ENCODE results near the gene SNRPB2.

SNRPB2 gene

DNA sequence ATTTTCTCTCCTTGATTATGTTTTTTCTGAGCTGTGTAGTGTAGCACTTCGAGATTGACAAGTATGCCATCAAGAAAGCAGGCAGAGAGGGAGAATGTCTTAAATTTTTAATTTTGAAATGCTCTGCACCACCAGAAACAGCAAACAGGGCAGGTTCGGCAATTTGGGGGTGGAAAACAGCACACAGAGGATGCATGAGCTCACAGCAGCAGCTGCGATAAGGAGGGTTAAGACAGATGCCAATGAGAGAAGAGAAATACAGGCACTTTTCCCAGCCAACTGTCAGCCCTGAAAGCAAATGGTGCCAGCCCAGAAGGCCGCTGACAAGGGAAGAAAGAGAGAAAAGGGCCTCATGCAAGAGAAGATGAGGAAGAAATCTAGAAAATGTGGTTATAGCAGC lies 15.1 kb upstream of the SNRPB2 start:
- in situ Hi-C loops (cut with HindIII; ENCODE audit: low pct_ligation_motif_present, low pct_unique_long_range_greater_than_20kb, low sequenced_read_pairs) = no loop called here
- no peak for DNase-seq

GRCh38 chr20:16719421-16719820 lies 10.4 kb upstream of the SNRPB2 start:
- DNase-seq = no peak
- in situ Hi-C loops (cut with HindIII; ENCODE audit: low pct_ligation_motif_present, low pct_unique_long_range_greater_than_20kb, low sequenced_read_pairs) = no loop called here

DNA sequence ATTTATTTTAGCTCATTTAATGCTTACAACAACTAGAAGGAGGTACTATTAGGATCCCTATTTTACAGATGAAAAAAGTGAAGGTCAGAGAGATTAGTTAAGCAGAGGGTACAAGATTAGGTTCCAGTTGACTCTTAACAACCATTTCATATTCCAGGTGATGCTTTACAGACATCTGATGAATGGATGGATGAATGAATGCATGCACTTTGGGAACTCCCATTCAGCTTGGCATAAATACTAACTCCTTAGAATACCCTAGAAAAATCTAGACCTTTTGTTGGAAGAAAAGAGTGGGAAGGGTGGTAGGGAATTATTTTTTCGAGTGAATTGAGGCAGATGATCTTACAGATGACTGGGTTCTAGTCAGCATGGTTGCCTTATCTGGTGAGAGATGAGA lies 746 bp upstream of the SNRPB2 start:
- in situ Hi-C loops (cut with HindIII; ENCODE audit: low pct_ligation_motif_present, low pct_unique_long_range_greater_than_20kb, low sequenced_read_pairs) = no loop called here
- DNase-seq = no peak

DNA sequence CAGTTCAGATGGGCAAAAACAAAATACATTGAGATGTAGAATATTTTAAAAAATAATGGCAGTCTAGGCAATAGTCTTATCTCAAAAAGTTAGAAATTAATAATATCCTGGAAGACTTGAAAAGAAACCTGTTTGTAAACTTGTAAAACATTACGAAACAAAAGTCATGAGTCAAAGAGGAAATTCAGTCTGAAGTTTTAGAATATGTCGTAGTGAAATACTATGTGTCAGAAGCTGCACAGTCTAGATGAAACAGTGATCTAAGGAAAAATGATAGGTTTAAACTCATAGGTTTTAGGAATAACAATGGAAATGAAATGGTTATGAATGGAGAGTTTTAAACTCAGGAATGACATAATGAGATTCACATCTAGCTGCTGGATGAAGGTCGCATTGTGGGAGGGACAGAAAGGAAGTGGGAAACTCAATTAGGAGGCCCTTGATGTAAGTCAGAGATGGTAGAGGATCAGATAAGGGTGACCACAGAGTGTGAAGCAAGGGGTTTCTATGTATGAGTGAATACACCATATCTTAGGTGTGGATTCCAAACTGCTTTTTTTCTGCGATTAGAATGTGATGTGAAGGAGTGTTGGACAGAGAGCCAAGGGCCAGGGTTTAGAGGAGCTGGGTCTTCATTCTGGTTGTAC lies 2.8 kb downstream of the SNRPB2 start:
- no peak for DNase-seq

DNA sequence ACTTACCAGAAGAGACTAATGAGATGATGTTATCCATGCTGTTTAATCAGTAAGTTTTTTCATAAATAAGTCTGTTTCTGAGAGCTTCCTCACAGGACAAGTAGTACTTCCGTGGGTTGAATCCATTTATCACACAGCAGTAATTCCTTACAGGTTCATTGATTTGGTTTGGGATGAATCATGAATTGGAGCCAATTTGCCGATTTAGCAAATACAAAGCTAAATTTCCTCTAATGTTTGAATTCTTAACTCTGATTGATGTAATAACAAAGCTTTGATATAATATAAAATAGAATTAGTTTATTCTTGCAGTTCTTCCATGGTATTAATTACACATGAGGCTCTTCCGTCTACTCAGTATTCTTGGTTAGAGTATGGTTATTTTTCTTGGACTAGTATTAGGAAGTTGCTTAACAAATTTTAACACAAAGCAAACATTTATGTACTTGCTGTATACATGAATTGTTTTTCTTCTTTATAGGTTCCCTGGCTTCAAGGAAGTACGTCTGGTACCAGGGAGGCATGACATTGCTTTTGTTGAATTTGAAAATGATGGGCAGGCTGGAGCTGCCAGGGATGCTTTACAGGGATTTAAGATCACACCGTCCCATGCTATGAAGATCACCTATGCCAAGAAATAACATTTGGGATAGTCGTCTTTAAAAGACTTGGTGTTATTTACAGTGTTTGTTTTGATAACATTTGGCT lies 10.7 kb downstream of the SNRPB2 start:
- no peak for DNase-seq
- in situ Hi-C loops (cut with HindIII; ENCODE audit: low pct_ligation_motif_present, low pct_unique_long_range_greater_than_20kb, low sequenced_read_pairs) = no loop called here

More for the DNA sequence above, 2.8 kb downstream of the SNRPB2 start:
- in situ Hi-C loops (cut with HindIII; ENCODE audit: low pct_ligation_motif_present, low pct_unique_long_range_greater_than_20kb, low sequenced_read_pairs) = no loop called here

- no peak for DNase-seq
Measured at GRCh38 chr20:16744178-16744807, 14.5 kb downstream of the SNRPB2 start.

DNA sequence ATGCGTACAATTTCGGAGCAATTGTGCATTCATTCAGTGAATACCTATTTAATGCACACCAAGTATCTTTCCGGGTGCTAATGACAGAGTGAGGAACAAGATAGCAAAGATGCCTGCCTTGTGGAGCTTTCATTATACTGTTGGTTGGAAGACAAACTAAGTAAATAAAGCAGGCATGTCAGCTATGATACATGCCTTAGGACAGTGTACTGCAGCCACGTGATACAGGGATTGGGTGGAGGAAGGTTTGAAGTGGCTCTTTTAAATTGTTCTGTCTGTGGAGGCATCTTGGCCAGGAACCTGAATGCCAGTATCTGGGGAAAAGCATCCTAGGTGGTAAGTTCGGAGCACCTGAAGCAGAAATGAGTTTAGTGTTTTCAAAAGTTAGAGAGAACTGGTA lies 15.4 kb downstream of the SNRPB2 start:
- in situ Hi-C loops (cut with HindIII; ENCODE audit: low pct_ligation_motif_present, low pct_unique_long_range_greater_than_20kb, low sequenced_read_pairs) = no loop called here

More at GRCh38 chr20:16744178-16744807, 14.5 kb downstream of the SNRPB2 start:
- in situ Hi-C loops (cut with HindIII; ENCODE audit: low pct_ligation_motif_present, low pct_unique_long_range_greater_than_20kb, low sequenced_read_pairs) = no loop called here

DNA sequence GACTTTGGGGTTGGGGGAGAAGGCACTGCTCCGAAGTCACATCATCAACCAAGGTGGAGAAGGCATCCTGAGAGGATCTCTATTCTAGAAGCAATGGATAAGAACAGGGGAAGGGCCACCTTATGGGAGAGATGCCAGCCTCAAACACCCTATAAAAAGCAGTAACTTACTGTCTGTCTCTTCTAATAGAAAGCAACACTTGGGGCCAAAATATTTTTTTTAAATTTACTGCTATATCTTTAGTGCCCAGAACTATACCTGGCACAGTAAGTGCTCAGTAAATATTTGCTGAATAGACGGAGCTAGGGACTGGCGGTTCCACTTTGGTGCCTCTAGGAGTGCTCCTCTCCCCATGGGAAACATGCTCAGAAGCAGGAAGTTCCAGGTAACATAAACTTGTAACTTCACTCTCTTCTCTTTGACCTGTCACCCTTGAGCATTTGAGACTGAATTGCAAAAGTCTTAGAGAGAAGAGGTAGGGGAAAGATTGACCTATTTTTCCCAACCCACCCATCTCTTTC lies 17.5 kb downstream of the SNRPB2 start:
- no peak for DNase-seq

More for the DNA sequence above, 15.4 kb downstream of the SNRPB2 start:
- DNase-seq = no peak

DNA sequence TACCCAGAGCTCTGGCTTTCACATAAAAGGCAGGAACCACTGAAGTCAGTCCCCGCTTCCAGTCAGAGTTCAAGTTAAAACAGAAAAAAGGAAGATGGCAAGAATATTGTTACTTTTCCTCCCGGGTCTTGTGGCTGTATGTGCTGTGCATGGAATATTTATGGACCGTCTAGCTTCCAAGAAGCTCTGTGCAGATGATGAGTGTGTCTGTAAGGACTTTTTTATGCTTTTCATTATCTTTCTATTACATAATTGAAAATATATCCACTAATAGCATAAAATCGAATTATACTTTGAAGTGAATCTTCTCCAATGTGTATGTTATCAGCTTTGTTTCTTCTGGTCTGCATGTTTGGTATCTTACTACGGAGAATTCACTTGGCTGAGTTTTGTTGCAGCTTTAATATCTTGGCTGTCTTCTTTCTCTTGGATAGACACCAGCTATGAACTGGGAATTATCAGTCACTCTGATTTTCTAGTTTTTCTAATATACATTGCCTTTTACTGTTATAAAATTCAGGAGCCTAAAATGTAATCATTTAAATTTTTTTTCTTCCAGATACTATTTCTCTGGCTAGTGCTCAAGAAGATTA lies 18.6 kb downstream of the SNRPB2 start, which contains the start of gene OTOR:
Gene OTOR, plus strand, starts transcription at position 51 of the 593 bp plus-strand sequence. Its CDS starts 44 bp downstream, at position 95.
- in situ Hi-C loops (cut with HindIII; ENCODE audit: low pct_ligation_motif_present, low pct_unique_long_range_greater_than_20kb, low sequenced_read_pairs) = no loop called here
- DNase-seq = no peak

More for the DNA sequence above, 17.5 kb downstream of the SNRPB2 start:
- in situ Hi-C loops (cut with HindIII; ENCODE audit: low pct_ligation_motif_present, low pct_unique_long_range_greater_than_20kb, low sequenced_read_pairs) = no loop called here

- in situ Hi-C loops (cut with HindIII; ENCODE audit: low pct_ligation_motif_present, low pct_unique_long_range_greater_than_20kb, low sequenced_read_pairs) = no loop called here
- DNase-seq = no peak
Measured at GRCh38 chr20:16749573-16749972, 19.7 kb downstream of the SNRPB2 start.

DNA sequence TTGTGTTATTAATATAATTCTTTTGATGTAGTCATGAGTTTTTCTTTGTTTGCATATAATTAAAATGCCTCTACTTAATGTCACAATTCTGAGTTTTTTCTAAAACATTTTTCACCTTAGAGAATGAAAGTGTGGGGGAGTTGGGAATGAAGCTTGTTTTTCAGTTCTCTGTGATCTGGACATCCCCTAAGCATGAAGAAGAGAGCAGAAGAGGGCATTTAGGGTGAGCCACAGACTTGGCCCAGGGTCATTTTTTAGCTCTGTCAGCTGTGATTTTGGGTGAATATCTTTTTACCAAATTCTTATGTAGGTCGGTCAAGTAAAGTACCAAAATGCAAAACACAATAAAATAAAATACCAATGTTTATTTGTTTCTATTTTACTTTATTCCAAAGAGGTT lies 22.3 kb downstream of the SNRPB2 start:
- no peak for DNase-seq
- in situ Hi-C loops (cut with HindIII; ENCODE audit: low pct_ligation_motif_present, low pct_unique_long_range_greater_than_20kb, low sequenced_read_pairs) = no loop called here

DNA sequence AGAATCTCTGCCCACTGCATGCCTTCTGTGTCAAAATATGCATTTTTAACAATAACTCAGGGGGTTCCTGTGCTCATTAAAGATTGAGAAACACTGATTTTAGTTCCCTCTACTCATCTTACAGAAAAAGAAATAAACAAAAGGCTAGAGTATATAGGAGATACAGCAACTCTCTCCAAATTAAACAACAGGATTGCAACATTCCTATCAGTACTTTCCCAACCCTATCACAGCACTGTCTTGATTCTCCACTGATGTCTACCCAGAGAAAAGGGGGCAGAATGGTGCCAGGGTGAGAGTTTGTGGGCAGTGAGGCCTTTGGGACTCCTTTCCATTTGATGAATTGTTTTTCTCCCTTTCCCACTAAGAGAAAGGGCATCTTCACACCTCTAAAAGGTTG lies 23.1 kb downstream of the SNRPB2 start:
- in situ Hi-C loops (cut with HindIII; ENCODE audit: low pct_ligation_motif_present, low pct_unique_long_range_greater_than_20kb, low sequenced_read_pairs) = no loop called here
- no peak for DNase-seq

- in situ Hi-C loops (cut with HindIII; ENCODE audit: low pct_ligation_motif_present, low pct_unique_long_range_greater_than_20kb, low sequenced_read_pairs) = no loop called here
Measured at GRCh38 chr20:16758454-16759180, 28.8 kb downstream of the SNRPB2 start.

GRCh38 chr20:16759181-16759563 lies 29.3 kb downstream of the SNRPB2 start:
- DNase-seq = no peak
- in situ Hi-C loops (cut with HindIII; ENCODE audit: low pct_ligation_motif_present, low pct_unique_long_range_greater_than_20kb, low sequenced_read_pairs) = no loop called here

More at GRCh38 chr20:16758454-16759180, 28.8 kb downstream of the SNRPB2 start:
- no peak for DNase-seq

DNA sequence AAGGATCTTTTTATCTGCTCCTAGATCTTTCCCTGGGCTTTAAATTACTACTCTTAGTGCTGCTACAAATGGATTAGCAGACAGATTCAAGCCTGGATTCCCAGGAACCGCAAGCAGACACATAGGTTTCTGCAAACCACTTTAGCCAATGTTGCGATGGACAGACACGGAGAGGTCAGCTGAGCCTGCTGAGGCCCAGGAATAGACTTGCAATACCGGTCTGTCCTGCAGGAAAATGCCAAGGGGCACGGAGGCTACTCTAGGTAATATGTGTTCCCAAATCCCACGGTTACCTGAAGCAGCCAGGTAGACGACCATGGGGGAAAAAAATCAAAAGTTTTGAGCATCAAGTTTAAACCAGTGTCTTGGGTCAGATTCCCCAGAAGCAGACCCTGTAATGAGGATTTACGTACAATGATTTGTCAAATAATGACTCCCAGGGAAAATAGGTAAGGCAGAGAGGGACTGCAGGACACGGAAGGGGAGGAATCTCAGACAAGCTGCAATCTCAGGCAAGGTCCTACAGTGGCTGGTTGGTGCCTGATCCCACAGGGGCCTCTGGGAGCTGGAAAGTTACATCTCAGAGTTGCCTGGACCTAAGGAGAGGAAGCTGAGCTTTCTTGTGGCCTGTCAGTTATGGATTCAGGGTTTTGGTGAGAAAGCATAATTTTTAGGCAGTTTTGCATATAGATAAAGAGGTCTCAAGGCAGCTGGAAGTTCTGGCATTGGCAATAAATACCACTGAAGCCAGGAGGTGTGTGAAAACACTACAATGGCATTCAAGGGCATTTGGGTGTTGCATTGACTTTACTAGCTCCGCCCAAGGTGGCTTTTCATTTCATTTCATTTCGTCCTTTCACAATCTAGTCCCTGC lies 30.8 kb downstream of the SNRPB2 start:
- in situ Hi-C loops (cut with HindIII; ENCODE audit: low pct_ligation_motif_present, low pct_unique_long_range_greater_than_20kb, low sequenced_read_pairs) = no loop called here

GRCh38 chr20:16761305-16761829 lies 31.5 kb downstream of the SNRPB2 start:
- DNase-seq = peak; percentile 58
- in situ Hi-C loops (cut with HindIII; ENCODE audit: low pct_ligation_motif_present, low pct_unique_long_range_greater_than_20kb, low sequenced_read_pairs) = no loop called here

More for the DNA sequence above, 30.8 kb downstream of the SNRPB2 start:
- DNase-seq = no peak

GRCh38 chr20:16764560-16764959 lies 34.7 kb downstream of the SNRPB2 start:
- in situ Hi-C loops (cut with HindIII; ENCODE audit: low pct_ligation_motif_present, low pct_unique_long_range_greater_than_20kb, low sequenced_read_pairs) = no loop called here
- DNase-seq = no peak

Data from ACHN (cell line).